Common myeloid progenitor, CD34-positive (primary cell): ENCODE measurements around the gene RPS2.

Source experiments
- CTCF ChIA-PET: fragments of 350-600 bp; sonication (Branson Sonifier 250); formaldehyde crosslinking; loops from one replicate; lab custom pipeline; 2021; ENCODE audit warnings: antibody characterized with exemption; lab: Charles Lee
- POLR2A ChIA-PET: fragments of 350-600 bp; sonication (Branson Sonifier 250); formaldehyde crosslinking; loops from one replicate; lab custom pipeline; 2021; ENCODE audit warnings: antibody characterized with exemption; lab: Charles Lee
- DNase-seq, 3 donors: peaks; one replicate each; pipeline versions ENCODE4 v3.0.0 to v3.0.0-alpha.2; 2013
- H3K27ac ChIP-seq, 2 experiments: 1 replicate in 1 of 2; 2 replicates in 1 of 2; pipeline ENCODE4 v1.7.0; 2013; ENCODE audit warnings: inconsistent platforms in 2 of 2, low read length in 2 of 2, mild to moderate bottlenecking in 2 of 2, low read depth in 1 of 2, moderate library complexity in 1 of 2; ENCODE audit not compliant: severe bottlenecking in 2 of 2, insufficient read depth in 1 of 2, poor library complexity in 1 of 2
- H3K27me3 ChIP-seq, 5 experiments: replicated peaks in 2 of 5; 1 replicate in 3 of 5; 2 replicates in 2 of 5; pipeline versions ENCODE4 v1.6.1 to v1.7.0; 2013; ENCODE audit warnings: low read length in 4 of 5, mild to moderate bottlenecking in 2 of 5, moderate library complexity in 2 of 5, inconsistent platforms in 1 of 5; ENCODE audit not compliant: insufficient read depth in 5 of 5, control insufficient read depth in 4 of 5
- H3K36me3 ChIP-seq, 4 experiments: 1 replicate in 2 of 4; 2 replicates in 2 of 4; pipeline versions ENCODE4 v1.6.1 to v1.7.0; 2013; ENCODE audit warnings: low read length in 3 of 4, control low read depth in 1 of 4, mild to moderate bottlenecking in 1 of 4; ENCODE audit not compliant: control insufficient read depth in 4 of 4, insufficient read depth in 4 of 4
- H3K4me1 ChIP-seq, 4 experiments: 1 replicate in 3 of 4; 2 replicates in 1 of 4; pipeline versions ENCODE4 v1.6.1 to v1.7.1; 2013; ENCODE audit warnings: low read length in 3 of 4, mild to moderate bottlenecking in 3 of 4, control low read depth in 1 of 4, inconsistent platforms in 1 of 4, moderate library complexity in 1 of 4; ENCODE audit not compliant: control insufficient read depth in 4 of 4, insufficient read depth in 4 of 4; ENCODE audit errors: control extremely low read depth in 1 of 4
- H3K4me3 ChIP-seq, 7 experiments: 1 replicate in 4 of 7; 2 replicates in 3 of 7; pipeline versions ENCODE4 v1.5.1 to v1.7.0; 2013; ENCODE audit warnings: mild to moderate bottlenecking in 7 of 7, low read length in 6 of 7, moderate library complexity in 6 of 7, inconsistent platforms in 2 of 7, low read depth in 2 of 7, control low read depth in 1 of 7; ENCODE audit not compliant: insufficient read depth in 4 of 7, control insufficient read depth in 1 of 7; ENCODE audit errors: extremely low read depth in 1 of 7
- H3K9me3 ChIP-seq, 5 experiments: 1 replicate in 4 of 5; 2 replicates in 1 of 5; pipeline versions ENCODE4 v1.6.1 to v1.7.1; 2013; ENCODE audit warnings: low read length in 4 of 5, mild to moderate bottlenecking in 2 of 5, inconsistent platforms in 1 of 5, low read depth in 1 of 5, moderate library complexity in 1 of 5; ENCODE audit not compliant: control insufficient read depth in 4 of 5, insufficient read depth in 2 of 5; ENCODE audit errors: control extremely low read depth in 1 of 5
- WGBS: methylation state at CpG from one replicate; pipeline ENCODE4 v1.1.5; 2013; ENCODE audit not compliant: insufficient coverage; 5-methylcytosine and 5-hydroxymethylcytosine counted together

RPS2 gene

DNA sequence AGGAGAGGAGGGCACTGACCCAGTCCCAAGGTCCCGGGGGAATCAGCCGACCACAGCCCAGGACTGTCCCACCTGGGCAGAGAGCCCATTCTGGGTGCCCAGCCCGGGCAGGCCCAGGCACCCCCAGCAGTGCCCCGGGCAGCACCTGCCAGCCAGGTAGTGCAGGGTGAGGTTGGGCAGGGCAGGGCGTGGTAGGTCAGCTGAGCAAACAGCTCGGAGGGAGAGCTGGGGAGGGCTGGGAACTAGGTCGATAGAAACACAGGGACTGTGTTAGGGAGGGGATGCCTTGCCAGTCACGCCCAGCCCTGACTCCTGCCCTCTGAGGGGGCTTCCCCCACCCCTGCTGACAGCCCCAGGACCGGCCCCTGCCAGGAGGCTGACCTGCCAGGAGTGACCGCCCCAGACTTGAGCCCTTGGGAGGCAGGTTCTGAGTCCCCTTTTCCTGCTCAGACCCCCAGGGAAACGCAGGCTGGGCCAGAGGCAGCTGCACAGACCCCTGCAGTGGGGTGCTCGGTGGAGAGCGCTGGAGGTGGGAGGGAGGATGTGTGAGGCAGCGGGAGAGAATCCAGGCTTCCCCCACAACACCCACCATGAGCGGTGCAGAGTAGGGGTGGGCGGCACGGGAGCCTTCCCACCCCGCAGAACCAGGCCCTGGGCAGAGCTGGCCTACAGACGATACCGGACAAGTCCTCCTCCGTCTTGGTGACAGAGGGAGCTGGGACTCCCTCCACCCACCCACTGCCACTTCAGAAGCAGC is 51.1 kb downstream of the RPS2 start:
- H3K36me3 ChIP-seq, result no peaks in the 10 kb centered on the region
- no peak overlapping the region for H3K4me3 ChIP-seq
- 76% methylated on average over 9 of the region's 21 CpGs for WGBS
- DNase-seq, result no peak
- H3K9me3 ChIP-seq, result no peaks in the 10 kb centered on the region
- POLR2A ChIA-PET, result no interaction called here
- H3K4me1 ChIP-seq, result peaks cover 0 to 1% (median under 1%) of the 10 kb centered on the region in 4 experiments
- peaks cover 0 to 67% (median 31%) of the 10 kb centered on the region in 5 experiments for H3K27me3 ChIP-seq
- CTCF ChIA-PET, result interaction anchor here (1.5 kb wide), 1 partner anchor 10 kb away, joined by 5 read pairs; no protein-coding TSS in a partner anchor
- no peak overlapping the region for H3K27ac ChIP-seq

DNA sequence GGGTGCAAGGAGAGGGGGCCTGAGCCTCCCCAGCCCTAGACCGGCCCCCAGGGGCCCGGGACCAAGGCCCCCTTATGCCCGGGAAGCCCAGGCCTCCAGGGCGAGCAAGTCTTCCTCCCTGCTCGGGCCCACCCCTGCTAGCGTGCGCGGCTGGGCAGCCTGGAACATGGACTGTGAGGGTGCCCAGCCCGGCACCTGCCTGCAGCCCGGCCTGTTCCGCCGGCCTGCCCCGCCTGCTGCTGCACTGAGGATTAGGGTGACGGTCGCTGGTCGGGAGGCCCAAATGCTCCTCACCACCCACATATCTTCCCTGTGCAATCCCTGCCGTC is 52.4 kb downstream of the RPS2 start:
- Histone ChIP-seq H3K9me3 (no peaks in the 10 kb centered on the region), H3K4me3 (no peak overlapping the region), H3K27ac (no peak overlapping the region), H3K36me3 (no peaks in the 10 kb centered on the region), H3K27me3 (peaks cover 0 to 68% (median 32%) of the 10 kb centered on the region in 5 experiments), H3K4me1 (peaks cover 0 to 5% (median 2%) of the 10 kb centered on the region in 4 experiments)
- POLR2A ChIA-PET, result no interaction called here
- CTCF ChIA-PET, result interaction anchor here (0.6 kb wide), 1 partner anchor 11 kb away, joined by 3 read pairs; no protein-coding TSS in a partner anchor
- no peak for DNase-seq
- 94% methylated on average over 16 of the region's 17 CpGs for WGBS
